A549 (cell line): Measurements from ENCODE around the gene TUBGCP6.

ENCODE experiments used
- ESRRA ChIP-seq: fragments of 150-350 bp; IDR thresholded peaks from 2 replicates; pipeline ENCODE4 v1.6.1; 2014; ENCODE audit warnings: mild to moderate bottlenecking, low read length, borderline replicate concordance
- TF ChIP-seq, protein P1 (sequence below): fragments of >200 bp; sonication (Bioruptor Twin); formaldehyde crosslinking; IDR thresholded peaks from 3 replicates; pipeline ENCODE4 v1.5.1; 2016

DNA sequence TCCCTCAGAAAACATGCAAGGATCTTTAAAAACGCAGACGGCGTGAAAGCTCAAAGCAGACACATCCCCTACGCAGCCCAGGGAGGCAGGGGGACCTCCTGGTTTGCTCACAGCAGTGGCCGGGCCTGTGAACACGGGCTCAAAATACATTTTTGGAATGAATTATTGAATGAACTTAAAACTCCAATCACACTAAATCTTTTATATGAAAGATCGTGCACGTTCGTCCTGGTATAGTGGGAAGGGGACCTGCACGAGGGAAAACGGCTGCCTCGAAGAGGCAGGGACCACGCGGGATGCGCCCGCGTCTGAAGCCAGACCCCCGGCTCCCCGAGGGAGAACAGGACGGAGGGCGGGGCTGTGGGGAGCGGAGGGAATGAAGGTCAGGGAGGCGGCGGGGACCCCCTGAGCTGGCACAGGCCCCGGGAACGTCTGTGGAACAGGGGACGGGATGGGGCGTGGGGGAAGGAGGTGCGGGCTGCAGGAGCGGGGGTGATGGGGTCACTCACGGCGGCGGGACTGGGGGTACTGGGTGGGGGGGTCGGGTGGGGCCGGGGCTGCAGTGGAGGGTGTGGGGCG, 75.6 kb downstream of the TUBGCP6 start:
- no peak for TF ChIP-seq ESRRA
- TF ChIP-seq, protein P1, sequence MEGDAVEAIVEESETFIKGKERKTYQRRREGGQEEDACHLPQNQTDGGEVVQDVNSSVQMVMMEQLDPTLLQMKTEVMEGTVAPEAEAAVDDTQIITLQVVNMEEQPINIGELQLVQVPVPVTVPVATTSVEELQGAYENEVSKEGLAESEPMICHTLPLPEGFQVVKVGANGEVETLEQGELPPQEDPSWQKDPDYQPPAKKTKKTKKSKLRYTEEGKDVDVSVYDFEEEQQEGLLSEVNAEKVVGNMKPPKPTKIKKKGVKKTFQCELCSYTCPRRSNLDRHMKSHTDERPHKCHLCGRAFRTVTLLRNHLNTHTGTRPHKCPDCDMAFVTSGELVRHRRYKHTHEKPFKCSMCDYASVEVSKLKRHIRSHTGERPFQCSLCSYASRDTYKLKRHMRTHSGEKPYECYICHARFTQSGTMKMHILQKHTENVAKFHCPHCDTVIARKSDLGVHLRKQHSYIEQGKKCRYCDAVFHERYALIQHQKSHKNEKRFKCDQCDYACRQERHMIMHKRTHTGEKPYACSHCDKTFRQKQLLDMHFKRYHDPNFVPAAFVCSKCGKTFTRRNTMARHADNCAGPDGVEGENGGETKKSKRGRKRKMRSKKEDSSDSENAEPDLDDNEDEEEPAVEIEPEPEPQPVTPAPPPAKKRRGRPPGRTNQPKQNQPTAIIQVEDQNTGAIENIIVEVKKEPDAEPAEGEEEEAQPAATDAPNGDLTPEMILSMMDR = no peak
